Activated CD4-positive, alpha-beta T cell treated with anti-CD3 and anti-CD28 coated beads, Interleukin-2, amount 10 ng/mL, durations not matched to agents 7 days and 5 days (primary cell): ENCODE results near the gene BLTP3B. TPM values are rescaled to one million over a fixed set of nuclear protein-coding genes. Genes with fewer than 3 reads are reported as not detected.

ENCODE experiments used
- CTCF ChIA-PET: fragments of 350-600 bp; sonication (Branson Sonifier 250); formaldehyde crosslinking; loops from one replicate; lab custom pipeline; 2021; ENCODE audit warnings: antibody characterized with exemption; lab: Charles Lee
- POLR2A ChIA-PET: fragments of 350-600 bp; sonication (Branson Sonifier 250); formaldehyde crosslinking; loops from one replicate; lab custom pipeline; 2021; ENCODE audit warnings: antibody characterized with exemption; lab: Charles Lee
- DNase-seq: peaks from one replicate; pipeline ENCODE4 v3.0.0-alpha.2; 2020
- H3K27ac Mint-ChIP-seq: one replicate; pipeline ENCODE4 v1.8.0; 2021; ENCODE audit warnings: mild to moderate bottlenecking, moderate library complexity, mixed read lengths
- H3K27me3 Mint-ChIP-seq: one replicate; pipeline ENCODE4 v1.8.0; 2021; ENCODE audit warnings: mixed read lengths
- H3K36me3 Mint-ChIP-seq: one replicate; pipeline ENCODE4 v1.8.0; 2021; ENCODE audit warnings: low read depth, mixed read lengths
- H3K4me1 Mint-ChIP-seq: one replicate; pipeline ENCODE4 v1.8.0; 2021; ENCODE audit warnings: mixed read lengths
- H3K4me3 Mint-ChIP-seq: one replicate; pipeline ENCODE4 v1.8.0; 2021; ENCODE audit warnings: mild to moderate bottlenecking, moderate library complexity, mixed read lengths
- H3K9me3 Mint-ChIP-seq: one replicate; pipeline ENCODE4 v1.8.0; 2021; ENCODE audit warnings: mixed read lengths
- total RNA-seq, 2 experiments: library from RNA; stranded (reverse); gene quantifications; one replicate each; pipeline ENCODE4 v1.2.3, GENCODE V29; 2021

BLTP3B gene
- total RNA-seq, 2 experiments from 2014 or later = 18.0 to 19.8 TPM

- no peaks in the 10 kb centered on the region for H3K9me3 Mint-ChIP-seq
- no peak overlapping the region for H3K4me3 Mint-ChIP-seq
- POLR2A ChIA-PET = no interaction called here
- H3K4me1 Mint-ChIP-seq = peaks cover 5% of the 10 kb centered on the region
- CTCF ChIA-PET = interaction anchor here (0.6 to 1.7 kb wide), 3 partner anchors 8 to 269 kb away, joined by 3 to 4 read pairs (median 3); no protein-coding TSS in a partner anchor
- peak overlapping the region; percentile 42 for H3K27ac Mint-ChIP-seq
- peaks cover 3% of the 10 kb centered on the region for H3K36me3 Mint-ChIP-seq
- H3K27me3 Mint-ChIP-seq = no peaks in the 10 kb centered on the region
- no peak for DNase-seq
Observed at GRCh38 chr12:100156731-100157426, 14.2 kb upstream of the BLTP3B start.

- CTCF ChIA-PET = interaction anchor here (0.6 to 1.3 kb wide), 10 partner anchors 9 to 416 kb away, joined by 3 to 12 read pairs (median 4); partner anchors contain the start of gene ACTR6
- peak; percentile 77 for DNase-seq
- Mint-ChIP-seq H3K36me3 (no peaks in the 10 kb centered on the region), H3K4me1 (peaks cover 5% of the 10 kb centered on the region), H3K4me3 (no peak overlapping the region), H3K9me3 (no peaks in the 10 kb centered on the region), H3K27me3 (no peaks in the 10 kb centered on the region), H3K27ac (peak overlapping the region; percentile 17)
- POLR2A ChIA-PET = no interaction called here
Observed at GRCh38 chr12:100154474-100155247, 12.0 kb upstream of the BLTP3B start.

- H3K4me3 Mint-ChIP-seq = no peak overlapping the region
- POLR2A ChIA-PET = no interaction called here
Observed at GRCh38 chr12:100153131-100153530, 10.5 kb upstream of the BLTP3B start.

DNA sequence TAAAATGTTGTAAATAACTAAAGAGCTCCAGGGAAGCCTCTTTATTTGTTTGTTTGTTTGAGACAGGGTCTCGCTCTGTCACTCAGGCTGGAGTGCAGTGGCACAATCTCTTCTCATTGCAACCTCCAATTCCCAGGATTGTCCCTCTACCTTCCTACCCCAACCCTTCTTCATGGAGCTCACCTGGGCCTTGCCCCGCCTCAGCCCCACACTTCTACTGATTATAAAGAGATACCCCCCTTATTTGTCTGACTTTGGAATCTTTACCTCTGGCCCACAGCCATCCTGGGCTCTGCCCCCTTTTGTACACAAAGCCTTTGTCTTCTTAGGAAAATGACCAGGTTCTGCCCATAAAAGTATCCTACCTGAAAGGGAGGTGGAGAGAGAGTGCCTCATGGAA lies 9.1 kb upstream of the BLTP3B start:
- ChIA-PET CTCF (no interaction called here), POLR2A (no interaction called here)
- no peak for DNase-seq
- H3K9me3 Mint-ChIP-seq = no peaks in the 10 kb centered on the region
- no peaks in the 10 kb centered on the region for H3K36me3 Mint-ChIP-seq
- H3K4me3 Mint-ChIP-seq = no peak overlapping the region
- H3K27ac Mint-ChIP-seq = no peak overlapping the region
- H3K27me3 Mint-ChIP-seq = no peaks in the 10 kb centered on the region
- peaks cover 5% of the 10 kb centered on the region for H3K4me1 Mint-ChIP-seq

More at GRCh38 chr12:100153131-100153530, 10.5 kb upstream of the BLTP3B start:
- Mint-ChIP-seq H3K36me3 (no peaks in the 10 kb centered on the region), H3K4me1 (peaks cover 5% of the 10 kb centered on the region), H3K27me3 (no peaks in the 10 kb centered on the region), H3K27ac (no peak overlapping the region), H3K9me3 (no peaks in the 10 kb centered on the region)
- no peak for DNase-seq
- CTCF ChIA-PET = interaction anchor here (1.0 to 1.6 kb wide), 2 partner anchors 10 to 14 kb away, joined by 3 read pairs; no protein-coding TSS in a partner anchor

DNA sequence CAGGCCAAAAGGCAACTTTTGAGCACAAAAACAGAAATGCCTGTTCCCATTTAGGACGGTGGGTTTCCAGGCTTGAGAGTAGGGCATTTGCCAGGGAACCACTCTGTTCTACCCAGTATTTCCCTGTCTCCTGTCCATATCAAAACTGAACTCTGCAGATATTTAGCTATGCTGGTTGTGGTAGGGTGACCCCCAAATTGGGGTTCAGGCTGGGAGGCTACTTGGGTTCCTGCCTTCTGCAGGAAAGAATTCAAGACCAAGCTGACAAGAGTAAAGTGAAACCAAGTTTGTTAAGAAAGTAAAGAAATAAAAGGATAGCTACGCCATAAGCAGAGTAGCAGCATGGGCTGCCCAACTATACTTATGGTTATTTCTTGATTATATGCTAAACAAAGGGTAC lies 3.6 kb upstream of the BLTP3B start:
- DNase-seq = no peak
- POLR2A ChIA-PET = no interaction called here
- H3K4me3 Mint-ChIP-seq = no peak overlapping the region
- no peaks in the 10 kb centered on the region for H3K9me3 Mint-ChIP-seq
- no peaks in the 10 kb centered on the region for H3K27me3 Mint-ChIP-seq
- H3K27ac Mint-ChIP-seq = no peak overlapping the region
- peaks cover 15% of the 10 kb centered on the region for H3K4me1 Mint-ChIP-seq
- H3K36me3 Mint-ChIP-seq = no peaks in the 10 kb centered on the region
- CTCF ChIA-PET = no interaction called here

GRCh38 chr12:100145643-100146042 lies 3.0 kb upstream of the BLTP3B start:
- ChIA-PET CTCF (interaction anchor here (0.5 to 2.0 kb wide), 2 partner anchors 9 to 17 kb away, joined by 3 to 12 read pairs; no protein-coding TSS in a partner anchor), POLR2A (no interaction called here)
- H3K27me3 Mint-ChIP-seq = no peaks in the 10 kb centered on the region
- DNase-seq = no peak
- no peak overlapping the region for H3K27ac Mint-ChIP-seq
- no peaks in the 10 kb centered on the region for H3K36me3 Mint-ChIP-seq
- H3K4me3 Mint-ChIP-seq = no peak overlapping the region
- H3K9me3 Mint-ChIP-seq = no peaks in the 10 kb centered on the region
- peaks cover 18% of the 10 kb centered on the region for H3K4me1 Mint-ChIP-seq

- DNase-seq = peak; percentile 44
- Mint-ChIP-seq H3K4me1 (peaks cover 45% of the 10 kb centered on the region), H3K27me3 (no peaks in the 10 kb centered on the region), H3K27ac (peak overlapping the region; percentile 98), H3K4me3 (peak overlapping the region; percentile 81), H3K9me3 (no peaks in the 10 kb centered on the region), H3K36me3 (peaks cover 1% of the 10 kb centered on the region)
- ChIA-PET POLR2A (no interaction called here), CTCF (interaction anchor here (0.6 kb wide), 1 partner anchor 132 kb away, joined by 4 read pairs; no protein-coding TSS in a partner anchor)
Observed at GRCh38 chr12:100141998-100142850, 450 bp downstream of the BLTP3B start.

DNA sequence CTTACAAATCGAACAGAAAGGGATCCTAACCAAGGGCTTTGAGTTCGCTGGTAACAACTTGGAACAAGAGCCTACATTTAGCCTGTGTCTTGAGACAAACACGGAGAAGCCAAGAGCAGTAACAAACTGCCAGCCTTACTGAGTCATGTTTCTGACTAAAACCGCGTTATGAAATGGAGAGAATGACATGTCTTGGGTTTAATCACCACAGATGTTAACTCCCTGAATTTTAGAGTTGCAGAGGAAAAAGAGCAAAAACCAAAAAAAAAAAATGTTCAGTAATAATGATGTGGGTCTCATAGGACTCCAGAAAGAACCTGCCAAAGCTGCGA lies 1.0 kb downstream of the BLTP3B start:
- H3K9me3 Mint-ChIP-seq = no peaks in the 10 kb centered on the region
- H3K27me3 Mint-ChIP-seq = no peaks in the 10 kb centered on the region
- H3K4me1 Mint-ChIP-seq = peaks cover 48% of the 10 kb centered on the region
- H3K4me3 Mint-ChIP-seq = peak overlapping the region; percentile 81
- H3K27ac Mint-ChIP-seq = peak overlapping the region; percentile 98
- POLR2A ChIA-PET = no interaction called here
- H3K36me3 Mint-ChIP-seq = peaks cover 1% of the 10 kb centered on the region
- CTCF ChIA-PET = interaction anchor here (0.6 kb wide), 1 partner anchor 133 kb away, joined by 4 read pairs; no protein-coding TSS in a partner anchor
- peak; percentile 42 for DNase-seq

DNA sequence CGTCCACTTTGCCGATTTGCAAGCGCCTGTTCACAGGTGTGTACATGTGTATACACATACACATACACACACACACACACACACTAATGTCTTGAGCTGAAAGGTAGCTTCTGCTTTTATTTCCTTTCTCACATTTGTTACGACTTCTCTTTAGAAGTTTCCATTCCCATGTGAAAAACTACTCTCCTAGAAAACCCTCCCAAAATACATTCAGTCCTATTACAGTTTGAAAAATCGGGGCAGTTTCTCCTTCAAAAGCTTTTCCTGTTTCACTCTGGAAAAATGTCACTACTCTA lies 3.9 kb downstream of the BLTP3B start:
- DNase-seq = no peak
- H3K27ac Mint-ChIP-seq = no peak overlapping the region
- POLR2A ChIA-PET = no interaction called here
- H3K27me3 Mint-ChIP-seq = no peaks in the 10 kb centered on the region
- CTCF ChIA-PET = interaction anchor here (0.9 to 1.8 kb wide), 3 partner anchors 9 to 16 kb away, joined by 3 to 5 read pairs (median 3); no protein-coding TSS in a partner anchor
- H3K36me3 Mint-ChIP-seq = peaks cover 3% of the 10 kb centered on the region
- no peaks in the 10 kb centered on the region for H3K9me3 Mint-ChIP-seq
- peaks cover 53% of the 10 kb centered on the region for H3K4me1 Mint-ChIP-seq
- no peak overlapping the region for H3K4me3 Mint-ChIP-seq

- CTCF ChIA-PET = interaction anchor here (0.9 to 1.0 kb wide), 2 partner anchors 9 to 15 kb away, joined by 3 read pairs; no protein-coding TSS in a partner anchor
- Mint-ChIP-seq H3K9me3 (no peaks in the 10 kb centered on the region), H3K4me1 (peaks cover 54% of the 10 kb centered on the region), H3K4me3 (no peak overlapping the region), H3K27me3 (no peaks in the 10 kb centered on the region), H3K27ac (no peak overlapping the region), H3K36me3 (peaks cover 3% of the 10 kb centered on the region)
- peak; percentile 27 for DNase-seq
- POLR2A ChIA-PET = no interaction called here
Observed at GRCh38 chr12:100138048-100138802, 4.4 kb downstream of the BLTP3B start.

DNA sequence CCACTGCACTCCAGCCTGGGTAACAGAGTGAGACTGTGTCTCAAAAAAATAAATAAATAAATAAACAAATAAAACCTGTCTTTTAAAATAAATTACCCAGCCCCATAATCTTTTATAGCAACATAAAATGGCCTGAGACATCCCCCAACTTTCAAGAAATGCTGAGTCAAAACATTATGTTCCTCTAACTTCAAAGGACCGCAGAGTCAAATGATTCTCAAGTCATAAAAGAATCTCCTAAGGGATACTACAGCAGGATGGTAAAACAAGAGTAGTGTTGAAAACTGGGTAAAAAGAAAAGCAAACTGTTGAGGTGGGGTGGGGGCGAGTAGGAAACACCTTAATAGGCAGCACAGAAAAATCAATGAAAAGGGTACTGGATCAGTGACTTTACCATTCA lies 9.5 kb downstream of the BLTP3B start:
- DNase-seq = no peak
- Mint-ChIP-seq H3K27me3 (no peaks in the 10 kb centered on the region), H3K9me3 (peaks cover 4% of the 10 kb centered on the region), H3K4me3 (no peak overlapping the region), H3K27ac (no peak overlapping the region), H3K4me1 (peaks cover 34% of the 10 kb centered on the region), H3K36me3 (peaks cover 6% of the 10 kb centered on the region)
- POLR2A ChIA-PET = no interaction called here
- CTCF ChIA-PET = no interaction called here

- peaks cover 4% of the 10 kb centered on the region for H3K36me3 Mint-ChIP-seq
- H3K4me1 Mint-ChIP-seq = peaks cover 25% of the 10 kb centered on the region
- POLR2A ChIA-PET = interaction anchor here (0.6 kb wide), 1 partner anchor 653 kb away, joined by 5 read pairs; no protein-coding TSS in a partner anchor
- DNase-seq = no peak
- H3K4me3 Mint-ChIP-seq = no peak overlapping the region
- H3K27me3 Mint-ChIP-seq = no peaks in the 10 kb centered on the region
- CTCF ChIA-PET = interaction anchor here (1.4 kb wide), 1 partner anchor 8 kb away, joined by 4 read pairs; no protein-coding TSS in a partner anchor
- H3K9me3 Mint-ChIP-seq = peaks cover 4% of the 10 kb centered on the region
- H3K27ac Mint-ChIP-seq = peak overlapping the region; percentile 17
Observed at GRCh38 chr12:100128512-100128908, 14.2 kb downstream of the BLTP3B start.
